Neuron (in vitro differentiated cells): Measurements from ENCODE around the gene TSSK1B.

Experiments used
- H2AFZ ChIP-seq: one replicate; pipeline ENCODE4 v1.6.1; 2013; ENCODE audit warnings: low read depth, mild to moderate bottlenecking, inconsistent platforms, low read length, moderate library complexity
- H3K27me3 ChIP-seq: one replicate; pipeline ENCODE4 v1.6.1; 2013; ENCODE audit warnings: low read length; ENCODE audit not compliant: insufficient read depth
- H3K36me3 ChIP-seq: one replicate; pipeline ENCODE4 v1.6.1; 2013; ENCODE audit warnings: low read length; ENCODE audit not compliant: insufficient read depth
- H3K4me1 ChIP-seq: one replicate; pipeline ENCODE4 v1.6.1; 2013; ENCODE audit warnings: low read length; ENCODE audit not compliant: insufficient read depth
- H3K4me3 ChIP-seq: 2 replicates; pipeline ENCODE4 v1.5.1; 2013; ENCODE audit warnings: mild to moderate bottlenecking, low read length, moderate library complexity
- H3K9me3 ChIP-seq: one replicate; pipeline ENCODE4 v1.6.1; 2013; ENCODE audit warnings: low read length

Gene TSSK1B

GRCh38 chr5:113389116-113389515 lies 45.7 kb downstream of the TSSK1B start:
- no peak overlapping the region for H2AFZ ChIP-seq
- no peaks in the 10 kb centered on the region for H3K4me1 ChIP-seq
- no peaks in the 10 kb centered on the region for H3K9me3 ChIP-seq
- no peaks in the 10 kb centered on the region for H3K27me3 ChIP-seq
- no peak overlapping the region for H3K4me3 ChIP-seq
- no peaks in the 10 kb centered on the region for H3K36me3 ChIP-seq

- H3K36me3 ChIP-seq = no peaks in the 10 kb centered on the region
- no peak overlapping the region for H3K4me3 ChIP-seq
- H2AFZ ChIP-seq = no peak overlapping the region
- no peaks in the 10 kb centered on the region for H3K9me3 ChIP-seq
- no peaks in the 10 kb centered on the region for H3K27me3 ChIP-seq
- no peaks in the 10 kb centered on the region for H3K4me1 ChIP-seq
Observed at GRCh38 chr5:113387844-113388243, 46.9 kb downstream of the TSSK1B start.

- no peaks in the 10 kb centered on the region for H3K36me3 ChIP-seq
- no peak overlapping the region for H3K4me3 ChIP-seq
- H3K27me3 ChIP-seq = no peaks in the 10 kb centered on the region
- H3K4me1 ChIP-seq = no peaks in the 10 kb centered on the region
- H2AFZ ChIP-seq = no peak overlapping the region
- no peaks in the 10 kb centered on the region for H3K9me3 ChIP-seq
Observed at GRCh38 chr5:113384782-113385285, 50.0 kb downstream of the TSSK1B start.

- no peaks in the 10 kb centered on the region for H3K9me3 ChIP-seq
- no peaks in the 10 kb centered on the region for H3K27me3 ChIP-seq
- H2AFZ ChIP-seq = no peak overlapping the region
- no peaks in the 10 kb centered on the region for H3K36me3 ChIP-seq
- H3K4me1 ChIP-seq = no peaks in the 10 kb centered on the region
- no peak overlapping the region for H3K4me3 ChIP-seq
Observed at GRCh38 chr5:113382731-113383130, 52.1 kb downstream of the TSSK1B start.
